ENCODE data around the gene CD58.

DNA sequence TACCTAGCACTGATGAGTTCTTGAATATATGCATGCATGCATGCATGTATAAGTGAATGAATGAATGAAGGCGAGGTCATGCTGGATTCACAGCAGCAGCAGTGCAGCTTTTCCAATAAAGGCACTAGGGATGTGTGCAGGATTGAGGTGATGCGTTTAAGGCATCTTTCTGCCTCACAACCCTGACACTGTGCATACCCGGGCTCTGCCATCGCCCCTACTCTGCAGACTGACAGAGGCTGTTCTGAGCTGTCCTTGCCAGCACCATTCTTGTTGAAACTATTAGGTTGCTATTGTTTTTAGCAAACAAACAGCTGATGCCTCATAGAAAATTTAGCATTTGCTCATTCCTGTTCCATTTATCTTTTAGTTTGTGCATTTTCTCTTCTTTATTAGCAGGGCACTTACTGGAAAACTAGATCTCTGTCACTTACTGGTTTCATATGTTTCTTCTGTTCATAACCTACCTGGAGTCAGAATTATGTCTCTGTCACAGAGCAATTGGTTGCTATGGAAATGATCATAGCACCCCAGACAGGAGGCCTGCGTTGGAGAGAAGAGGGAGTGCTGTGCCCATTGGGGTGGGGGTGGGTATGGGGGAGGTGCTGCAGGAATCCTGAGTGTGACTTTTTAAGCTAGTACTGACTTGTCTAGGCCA lies 79.0 kb downstream of the CD58 start:
- TF ChIP-seq, protein P1, sequence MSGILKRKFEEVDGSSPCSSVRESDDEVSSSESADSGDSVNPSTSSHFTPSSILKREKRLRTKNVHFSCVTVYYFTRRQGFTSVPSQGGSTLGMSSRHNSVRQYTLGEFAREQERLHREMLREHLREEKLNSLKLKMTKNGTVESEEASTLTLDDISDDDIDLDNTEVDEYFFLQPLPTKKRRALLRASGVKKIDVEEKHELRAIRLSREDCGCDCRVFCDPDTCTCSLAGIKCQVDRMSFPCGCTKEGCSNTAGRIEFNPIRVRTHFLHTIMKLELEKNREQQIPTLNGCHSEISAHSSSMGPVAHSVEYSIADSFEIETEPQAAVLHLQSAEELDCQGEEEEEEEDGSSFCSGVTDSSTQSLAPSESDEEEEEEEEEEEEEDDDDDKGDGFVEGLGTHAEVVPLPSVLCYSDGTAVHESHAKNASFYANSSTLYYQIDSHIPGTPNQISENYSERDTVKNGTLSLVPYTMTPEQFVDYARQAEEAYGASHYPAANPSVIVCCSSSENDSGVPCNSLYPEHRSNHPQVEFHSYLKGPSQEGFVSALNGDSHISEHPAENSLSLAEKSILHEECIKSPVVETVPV (CRISPR knock-in tag; IDR thresholded peaks at IDR 0.05): no peak
- TF ChIP-seq ISL1 (CRISPR knock-in tag; IDR thresholded peaks at IDR 0.05) (no peak), ZNF565 (CRISPR knock-in tag; conservative IDR thresholded peaks at IDR 0.05; ENCODE audit: low read depth) (no peak), ZFP3 (CRISPR knock-in tag; IDR thresholded peaks at IDR 0.05) (no peak), ZNF8 (CRISPR knock-in tag; IDR thresholded peaks at IDR 0.05) (no peak), TCF4 (CRISPR knock-in tag; IDR thresholded peaks at IDR 0.05; ENCODE audit: borderline replicate concordance) (no peak), PATZ1 (CRISPR knock-in tag; IDR thresholded peaks at IDR 0.05; ENCODE audit: borderline replicate concordance) (no peak)
